MCF 10A (cell line): ENCODE results near the gene STAC. TPM values are rescaled to one million over a fixed set of nuclear protein-coding genes. Genes with fewer than 3 reads are reported as not detected.

ENCODE experiments used
- BruUV-seq: library from RNA; stranded (reverse); fragments of 400-500 nt; replicated peaks from 2 replicates; lab custom pipeline; 2021; lab: Mats Ljungman, UMichigan
- CTCF ChIA-PET: fragments of 300-600 bp; sonication (Branson Sonifier 250); formaldehyde crosslinking; extraction: SDS; loops from one replicate; lab custom pipeline; 2021; ENCODE audit warnings: antibody characterized with exemption, inconsistent platforms; lab: Yijun Ruan, JAX
- POLR2A ChIA-PET: fragments of 300-600, 350-650 bp; sonication (Branson Sonifier 250); formaldehyde crosslinking; extraction: SDS; loops from one replicate; lab custom pipeline; 2020; ENCODE audit warnings: antibody characterized with exemption, inconsistent platforms; lab: Yijun Ruan, JAX
- DNase-seq: peaks from one replicate; pipeline ENCODE4 v3.0.0-alpha.2; 2018; ENCODE audit not compliant: unreplicated experiment
- H3K27ac Mint-ChIP-seq: one replicate; pipeline ENCODE4 v1.8.0; 2022; ENCODE audit warnings: mild to moderate bottlenecking, low read depth, mixed read lengths; ENCODE audit not compliant: unreplicated experiment
- H3K27me3 Mint-ChIP-seq: one replicate; pipeline ENCODE4 v1.8.0; 2022; ENCODE audit warnings: mixed read lengths; ENCODE audit not compliant: insufficient read depth, unreplicated experiment
- H3K36me3 Mint-ChIP-seq: one replicate; pipeline ENCODE4 v1.8.0; 2022; ENCODE audit warnings: mild to moderate bottlenecking, moderate library complexity, mixed read lengths; ENCODE audit not compliant: insufficient read depth, unreplicated experiment
- H3K4me1 Mint-ChIP-seq: one replicate; pipeline ENCODE4 v1.8.0; 2022; ENCODE audit warnings: mixed read lengths; ENCODE audit not compliant: insufficient read depth, unreplicated experiment
- H3K4me3 Mint-ChIP-seq: one replicate; pipeline ENCODE4 v1.8.0; 2022; ENCODE audit warnings: mild to moderate bottlenecking, moderate library complexity, mixed read lengths; ENCODE audit not compliant: unreplicated experiment
- H3K9me3 Mint-ChIP-seq: one replicate; pipeline ENCODE4 v1.8.0; 2022; ENCODE audit warnings: mixed read lengths; ENCODE audit not compliant: unreplicated experiment
- CTCF ChIP-seq: fragments of 200-600 bp; IDR thresholded peaks from one replicate; pipeline ENCODE4 v1.8.0; 2022; ENCODE audit warnings: antibody characterized with exemption, mild to moderate bottlenecking; ENCODE audit not compliant: unreplicated experiment
- intact Hi-C: fragments of 100-400 bp; cut with micrococcal nuclease; formaldehyde crosslinking; loops from 2 replicates; pipeline ENCODE4 v1.14.1; 2022
- total RNA-seq: library from RNA; stranded (reverse); gene quantifications from 2 replicates; pipeline ENCODE4 v1.2.3, GENCODE V29; 2022

Gene STAC
- total RNA-seq, 1 experiment from 2014 or later, result 1.1 TPM

- Mint-ChIP-seq H3K36me3 (no peaks in the 10 kb centered on the region), H3K27ac (no peak overlapping the region)
- CTCF ChIA-PET, result interaction anchor here (0.7 to 4.1 kb wide), 6 partner anchors 16 to 468 kb away, joined by 3 to 26 read pairs (median 4); no protein-coding TSS in a partner anchor
Observed at GRCh38 chr3:36591959-36592358, 211.7 kb downstream of the STAC start.

GRCh38 chr3:36595511-36595910 is 215.2 kb downstream of the STAC start:
- Mint-ChIP-seq H3K36me3 (no peaks in the 10 kb centered on the region), H3K9me3 (no peaks in the 10 kb centered on the region), H3K27ac (no peak overlapping the region), H3K4me3 (no peak overlapping the region), H3K4me1 (peaks cover 8% of the 10 kb centered on the region), H3K27me3 (no peaks in the 10 kb centered on the region)
- DNase-seq, result no peak
- intact Hi-C loops, result loop anchor here (5.0 kb wide), 1 partner anchor 52 kb away; no protein-coding TSS in a partner anchor
- ChIA-PET CTCF (interaction anchor here (0.6 kb wide), 1 partner anchor 428 kb away, joined by 3 read pairs; no protein-coding TSS in a partner anchor), POLR2A (no interaction called here)
- BruUV-seq, result no TSS peak
- no peak for TF ChIP-seq CTCF

More at GRCh38 chr3:36591959-36592358, 211.7 kb downstream of the STAC start:
- TF ChIP-seq CTCF, result peak; percentile 14
- H3K27me3 Mint-ChIP-seq, result no peaks in the 10 kb centered on the region
- H3K9me3 Mint-ChIP-seq, result peaks cover 2% of the 10 kb centered on the region
- H3K4me3 Mint-ChIP-seq, result no peak overlapping the region
- POLR2A ChIA-PET, result interaction anchor here (0.6 kb wide), 1 partner anchor 481 kb away, joined by 3 read pairs; no protein-coding TSS in a partner anchor
- peaks cover 2% of the 10 kb centered on the region for H3K4me1 Mint-ChIP-seq
- intact Hi-C loops, result loop anchor here (1.0 kb wide), 1 partner anchor 109 kb away; no protein-coding TSS in a partner anchor
- peak; percentile 27 for DNase-seq
- no TSS peak for BruUV-seq

GRCh38 chr3:36596419-36596818 is 216.1 kb downstream of the STAC start:
- no peak for DNase-seq
- ChIA-PET POLR2A (no interaction called here), CTCF (no interaction called here)
- Mint-ChIP-seq H3K36me3 (no peaks in the 10 kb centered on the region), H3K9me3 (no peaks in the 10 kb centered on the region), H3K27me3 (no peaks in the 10 kb centered on the region), H3K27ac (no peak overlapping the region), H3K4me3 (no peak overlapping the region), H3K4me1 (peaks cover 8% of the 10 kb centered on the region)
- intact Hi-C loops, result loop anchor here (5.0 kb wide), 1 partner anchor 51 kb away; no protein-coding TSS in a partner anchor
- no TSS peak for BruUV-seq
- no peak for TF ChIP-seq CTCF

- DNase-seq, result peak; percentile 66
- H3K36me3 Mint-ChIP-seq, result no peaks in the 10 kb centered on the region
- H3K27ac Mint-ChIP-seq, result no peak overlapping the region
- BruUV-seq, result no TSS peak
- CTCF ChIA-PET, result no interaction called here
- H3K27me3 Mint-ChIP-seq, result no peaks in the 10 kb centered on the region
- POLR2A ChIA-PET, result interaction anchor here (0.8 kb wide), 1 partner anchor 82 kb away, joined by 3 read pairs; no protein-coding TSS in a partner anchor
- TF ChIP-seq CTCF, result no peak
- peaks cover 8% of the 10 kb centered on the region for H3K4me1 Mint-ChIP-seq
- intact Hi-C loops, result loop anchor here (5.0 kb wide), 1 partner anchor 50 kb away; no protein-coding TSS in a partner anchor
- H3K9me3 Mint-ChIP-seq, result no peaks in the 10 kb centered on the region
- no peak overlapping the region for H3K4me3 Mint-ChIP-seq
Observed at GRCh38 chr3:36597422-36597821, 217.1 kb downstream of the STAC start.
